HepG2 (cell line): Measurements from ENCODE around the gene SP140L. TPM values are rescaled to one million over a fixed set of nuclear protein-coding genes. Genes with fewer than 3 reads are reported as not detected.
A peak's percentile ranks its signal among the peaks of the same experiment; 100 is the strongest.

Experiments used
- ARID3A ChIP-seq: IDR thresholded peaks from 2 replicates; pipeline ENCODE4 v1.6.1; 2012; ENCODE audit warnings: low read depth, low read length, improper control_type of control experiment
- CAMTA2 ChIP-seq: sonication (generic); formaldehyde crosslinking; IDR thresholded peaks from 2 replicates; pipeline ENCODE4 v1.4.0; 2020; ENCODE audit warnings: mild to moderate bottlenecking, missing genetic modification reagents, borderline replicate concordance
- CC2D1A ChIP-seq: sonication (generic); formaldehyde crosslinking; IDR thresholded peaks from 2 replicates; pipeline ENCODE4 v1.8.1; 2023; ENCODE audit warnings: mild to moderate bottlenecking, missing genetic modification reagents
- DPF2 ChIP-seq: sonication (generic); formaldehyde crosslinking; IDR thresholded peaks from 2 replicates; pipeline ENCODE4 v1.4.0; 2020; ENCODE audit warnings: mild to moderate bottlenecking, low read depth, missing genetic modification reagents, borderline replicate concordance
- FOXO4 ChIP-seq: sonication (generic); formaldehyde crosslinking; conservative IDR thresholded peaks from 2 replicates; pipeline ENCODE4 v1.8.1; 2023; ENCODE audit warnings: missing genetic modification reagents
- GPN1 ChIP-seq: sonication (generic); formaldehyde crosslinking; IDR thresholded peaks from 2 replicates; pipeline ENCODE4 v1.5.1; 2020; ENCODE audit warnings: missing genetic modification reagents, borderline replicate concordance
- ISX ChIP-seq: sonication (generic); formaldehyde crosslinking; conservative IDR thresholded peaks from 2 replicates; pipeline ENCODE4 v1.5.0; 2020; ENCODE audit warnings: missing genetic modification reagents
- JDP2 ChIP-seq: sonication (generic); formaldehyde crosslinking; IDR thresholded peaks from 2 replicates; pipeline ENCODE4 v1.8.1; 2022; ENCODE audit warnings: missing genetic modification reagents, borderline replicate concordance
- KDM1A ChIP-seq: IDR thresholded peaks from 2 replicates; pipeline ENCODE4 v1.6.1; 2016; ENCODE audit warnings: missing compliant biosample characterization
- LCORL ChIP-seq, 2 experiments: fragments of 450-650 bp in 1 of 2; sonication (generic) in 1 of 2; formaldehyde crosslinking in 1 of 2; IDR thresholded peaks; 2 replicates each; pipeline versions ENCODE4 v1.5.0 to v1.6.1; 2017 to 2020; ENCODE audit warnings: antibody characterized with exemption in 1 of 2, missing genetic modification reagents in 1 of 2
- MZF1 ChIP-seq: sonication (generic); formaldehyde crosslinking; IDR thresholded peaks from 2 replicates; pipeline ENCODE4 v1.8.1; 2023; ENCODE audit warnings: mild to moderate bottlenecking, missing genetic modification reagents, borderline replicate concordance
- NCOR1 ChIP-seq: fragments of 200-600 bp; sonication (generic); IDR thresholded peaks from 2 replicates; pipeline ENCODE4 v1.7.0; 2017; ENCODE audit warnings: antibody characterized with exemption, low read length, borderline replicate concordance
- NPAS2 ChIP-seq: sonication (generic); formaldehyde crosslinking; IDR thresholded peaks from 2 replicates; pipeline ENCODE4 v1.8.0; 2022; ENCODE audit warnings: mild to moderate bottlenecking, missing genetic modification reagents, borderline replicate concordance
- PRMT3 ChIP-seq: sonication (generic); formaldehyde crosslinking; IDR thresholded peaks from 2 replicates; pipeline ENCODE4 v1.8.1; 2022; ENCODE audit warnings: low read depth, mild to moderate bottlenecking, moderate library complexity, missing genetic modification reagents, borderline replicate concordance
- REPIN1 ChIP-seq: sonication (generic); formaldehyde crosslinking; IDR thresholded peaks from 2 replicates; pipeline ENCODE4 v1.8.0; 2022; ENCODE audit warnings: missing genetic modification reagents, low read depth, mild to moderate bottlenecking, borderline replicate concordance
- RFX5 ChIP-seq: IDR thresholded peaks from 2 replicates; pipeline ENCODE4 v1.6.1; 2011; ENCODE audit warnings: low read depth, low read length, improper control_type of control experiment
- SMARCE1 ChIP-seq: fragments of 450-650 bp; IDR thresholded peaks from 2 replicates; pipeline ENCODE4 v1.6.1; 2017; ENCODE audit warnings: borderline replicate concordance
- SRF ChIP-seq: IDR thresholded peaks from 2 replicates; pipeline ENCODE4 v1.6.1; 2011; ENCODE audit warnings: mild to moderate bottlenecking, low read depth, low read length, moderate library complexity
- ZBTB7B ChIP-seq: sonication (generic); formaldehyde crosslinking; IDR thresholded peaks from 2 replicates; pipeline ENCODE4 v1.4.0; 2020; ENCODE audit warnings: missing genetic modification reagents
- ZEB1 ChIP-seq: IDR thresholded peaks from 2 replicates; pipeline ENCODE4 v1.6.1; 2012; ENCODE audit warnings: mild to moderate bottlenecking, low read depth, inconsistent platforms; ENCODE audit not compliant: insufficient replicate concordance
- ZNF253 ChIP-seq: sonication (generic); formaldehyde crosslinking; IDR thresholded peaks from 2 replicates; pipeline ENCODE4 v1.8.0; 2022; ENCODE audit warnings: mild to moderate bottlenecking, missing genetic modification reagents, borderline replicate concordance
- ZNF331 ChIP-seq: sonication (generic); formaldehyde crosslinking; IDR thresholded peaks from 2 replicates; pipeline ENCODE4 v1.4.0; 2020; ENCODE audit warnings: missing genetic modification reagents
- ZNF432 ChIP-seq: sonication (generic); formaldehyde crosslinking; IDR thresholded peaks from 2 replicates; pipeline ENCODE4 v1.5.0; 2020; ENCODE audit warnings: missing genetic modification reagents, mild to moderate bottlenecking, borderline replicate concordance
- ZNF775 ChIP-seq: sonication (generic); formaldehyde crosslinking; IDR thresholded peaks from 2 replicates; pipeline ENCODE4 v1.4.0; 2020; ENCODE audit warnings: missing genetic modification reagents, mild to moderate bottlenecking, moderate library complexity, borderline replicate concordance
- ZNF777 ChIP-seq: sonication (generic); formaldehyde crosslinking; IDR thresholded peaks from 2 replicates; pipeline ENCODE4 v1.4.0; 2020; ENCODE audit warnings: missing genetic modification reagents
- polyA plus RNA-seq, 8 experiments: library from polyadenylated mRNA; depleted of rRNA in 3 of 8; stranded (reverse) in 7 of 8; unstranded in 1 of 8; fragments of >200 nt; fragmentation: Illumina TruSeq in 4 of 8; extraction: Trizol in 4 of 8; gene quantifications; 2 replicates each; pipeline versions ENCODE4 v1.2.1 to v1.2.3, GENCODE V29; 2011 to 2016; ENCODE audit warnings: low read depth in 4 of 8, missing spikeins in 1 of 8, mixed read lengths in 1 of 8; ENCODE audit not compliant: insufficient read depth in 1 of 8
- total RNA-seq, 5 experiments: library from RNA; depleted of rRNA; stranded (reverse); fragments of >200 nt; fragmentation: Illumina TruSeq; extraction: Trizol; gene quantifications; 2 replicates each; pipeline ENCODE4 v1.2.3, GENCODE V29; 2016; ENCODE audit warnings: low read depth in 1 of 5
- TF ChIP-seq, protein P1 (sequence below): sonication (generic); formaldehyde crosslinking; IDR thresholded peaks from 2 replicates; pipeline ENCODE4 v1.4.0; 2020; ENCODE audit warnings: missing genetic modification reagents, borderline replicate concordance

The SP140L gene
- total and polyA plus RNA-seq, 2 of the 13 experiments (the other 11 are each of a cell fraction or from before 2014, with no cell fraction given) = 10.9 to 17.5 TPM

DNA sequence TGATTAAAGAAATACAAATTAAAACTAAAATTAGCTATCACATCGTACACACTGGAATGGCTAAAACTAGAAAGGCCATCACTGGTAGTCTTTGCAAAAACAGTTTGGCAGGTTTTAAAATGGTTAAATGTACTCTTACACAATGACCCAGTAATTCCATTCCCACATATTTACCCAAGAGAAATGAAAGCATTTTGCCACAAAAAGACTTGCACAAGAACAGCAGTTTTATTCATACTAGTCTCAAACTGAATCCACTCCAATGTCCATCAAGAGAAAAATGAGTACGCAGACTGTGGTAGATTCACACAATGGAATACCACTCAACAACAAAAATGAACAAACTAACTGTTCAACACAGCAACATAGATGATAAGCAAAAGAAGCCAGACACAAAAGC is 29.1 kb downstream of the SP140L start (continued):
- TF ChIP-seq CAMTA2 (CRISPR knock-in tag) (no peak), REPIN1 (CRISPR knock-in tag) (no peak), FOXO4 (no peak), JDP2 (CRISPR knock-in tag) (no peak), CC2D1A (CRISPR knock-in tag) (no peak), ZNF777 (CRISPR knock-in tag) (no peak), KDM1A (CRISPR knock-in tag) (no peak), ZNF775 (no peak), PRMT3 (CRISPR knock-in tag) (no peak), ZEB1 (no peak), NPAS2 (CRISPR knock-in tag) (no peak), RFX5 (no peak), NCOR1 (no peak), SMARCE1 (no peak), ZNF432 (CRISPR knock-in tag) (no peak), LCORL (IDR thresholded peaks at IDR 0.05) (0 out of 2 replicates have a peak, but pooled peaks have one; percentile 49), LCORL (CRISPR knock-in tag; IDR thresholded peaks at IDR 0.05) (no peak), ISX (no peak), ARID3A (peak; percentile 92), SRF (no peak), DPF2 (CRISPR knock-in tag) (0 out of 2 replicates have a peak, but pooled peaks have one; percentile 43), ZNF253 (CRISPR knock-in tag) (no peak), MZF1 (no peak), ZBTB7B (CRISPR knock-in tag) (no peak), GPN1 (no peak), ZNF331 (CRISPR knock-in tag) (peak; percentile 60; the same call in 1 of the 2 replicates)
- TF ChIP-seq, protein P1, sequence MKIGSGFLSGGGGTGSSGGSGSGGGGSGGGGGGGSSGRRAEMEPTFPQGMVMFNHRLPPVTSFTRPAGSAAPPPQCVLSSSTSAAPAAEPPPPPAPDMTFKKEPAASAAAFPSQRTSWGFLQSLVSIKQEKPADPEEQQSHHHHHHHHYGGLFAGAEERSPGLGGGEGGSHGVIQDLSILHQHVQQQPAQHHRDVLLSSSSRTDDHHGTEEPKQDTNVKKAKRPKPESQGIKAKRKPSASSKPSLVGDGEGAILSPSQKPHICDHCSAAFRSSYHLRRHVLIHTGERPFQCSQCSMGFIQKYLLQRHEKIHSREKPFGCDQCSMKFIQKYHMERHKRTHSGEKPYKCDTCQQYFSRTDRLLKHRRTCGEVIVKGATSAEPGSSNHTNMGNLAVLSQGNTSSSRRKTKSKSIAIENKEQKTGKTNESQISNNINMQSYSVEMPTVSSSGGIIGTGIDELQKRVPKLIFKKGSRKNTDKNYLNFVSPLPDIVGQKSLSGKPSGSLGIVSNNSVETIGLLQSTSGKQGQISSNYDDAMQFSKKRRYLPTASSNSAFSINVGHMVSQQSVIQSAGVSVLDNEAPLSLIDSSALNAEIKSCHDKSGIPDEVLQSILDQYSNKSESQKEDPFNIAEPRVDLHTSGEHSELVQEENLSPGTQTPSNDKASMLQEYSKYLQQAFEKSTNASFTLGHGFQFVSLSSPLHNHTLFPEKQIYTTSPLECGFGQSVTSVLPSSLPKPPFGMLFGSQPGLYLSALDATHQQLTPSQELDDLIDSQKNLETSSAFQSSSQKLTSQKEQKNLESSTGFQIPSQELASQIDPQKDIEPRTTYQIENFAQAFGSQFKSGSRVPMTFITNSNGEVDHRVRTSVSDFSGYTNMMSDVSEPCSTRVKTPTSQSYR (CRISPR knock-in tag) = no peak
